ENCODE measurements around the gene PTPN1. TPM values are rescaled to one million over a fixed set of nuclear protein-coding genes. Genes with fewer than 3 reads are reported as not detected.

Gene PTPN1
- polyA plus RNA-seq, 1 donor (not counting 4 experiments of a cell fraction or from before 2014, with no cell fraction given) = 61.6 TPM

- peaks cover 44% of the 10 kb centered on the region for H3K4me1 ChIP-seq (ENCODE audit: control insufficient read depth, extremely low read depth, insufficient read depth, low read length)
These were observed 13.5 kb downstream of the PTPN1 start for GRCh38 chr20:50523552-50524167.

GRCh38 chr20:50525681-50526080 is 15.5 kb downstream of the PTPN1 start:
- Histone ChIP-seq H2AFZ (ENCODE audit: control insufficient read depth, low read length) (no peak overlapping the region), H4K20me1 (ENCODE audit: control insufficient read depth, extremely low read depth, insufficient read depth, low read length) (peaks cover 3% of the 10 kb centered on the region), H3K27me3 (ENCODE audit: control insufficient read depth, extremely low read depth, insufficient read depth, low read length) (no peaks in the 10 kb centered on the region), H3K9ac (ENCODE audit: control insufficient read depth, extremely low read depth, insufficient read depth, low read length) (no peak overlapping the region), H3K4me2 (ENCODE audit: control insufficient read depth, extremely low read depth, insufficient read depth, low read depth, low read length) (no peak overlapping the region), H3K9me1 (ENCODE audit: control insufficient read depth, extremely low read depth, insufficient read depth, low read length) (peaks cover 18% of the 10 kb centered on the region), H3K27ac (ENCODE audit: control insufficient read depth, insufficient read depth, low read length) (no peak overlapping the region), H3K4me1 (ENCODE audit: control insufficient read depth, extremely low read depth, insufficient read depth, low read length) (peaks cover 35% of the 10 kb centered on the region), H3K9me3 (ENCODE audit: control insufficient read depth, low read depth, low read length) (no peaks in the 10 kb centered on the region), H3K4me3 (ENCODE audit: control insufficient read depth in 2 of 3, extremely low read depth in 1 of 3, insufficient read depth in 2 of 3, low read depth in 1 of 3, low read length in 3 of 3) (no peak overlapping the region), H3K36me3 (ENCODE audit: control insufficient read depth in 2 of 2, extremely low read depth in 1 of 2, insufficient read depth in 2 of 2, low read length in 2 of 2) (peaks cover 8 to 21% of the 10 kb centered on the region in 2 experiments), H3K79me2 (ENCODE audit: control insufficient read depth, insufficient read depth, low read length) (peaks cover 95% of the 10 kb centered on the region)
- FAIRE-seq = no peak
- dilution Hi-C loops (cut with MboI; ENCODE audit: extremely low pct_ligation_motif_present, low sequenced_read_pairs) = no loop called here
- no peak for TF ChIP-seq CTCF (optimal IDR thresholded peaks at IDR 0.05 in 1 of 3, IDR thresholded peaks at IDR 0.05 in 1 of 3, conservative IDR thresholded peaks at IDR 0.05 in 1 of 3; ENCODE audit: extremely low read depth in 1 of 3, insufficient read depth in 2 of 3, low read length in 3 of 3)
- no peak for TF ChIP-seq EZH2 (IDR thresholded peaks at IDR 0.05; ENCODE audit: low read length)
- DNase-seq (ENCODE audit: low read depth, low spot score) = no peak

More at GRCh38 chr20:50523552-50524167, 13.5 kb downstream of the PTPN1 start:
- Histone ChIP-seq H3K4me2 (ENCODE audit: control insufficient read depth, extremely low read depth, insufficient read depth, low read depth, low read length) (no peak overlapping the region), H3K9me3 (ENCODE audit: control insufficient read depth, low read depth, low read length) (no peaks in the 10 kb centered on the region), H3K36me3 (ENCODE audit: control insufficient read depth in 2 of 2, extremely low read depth in 1 of 2, insufficient read depth in 2 of 2, low read length in 2 of 2) (peaks cover 8 to 24% of the 10 kb centered on the region in 2 experiments), H3K9me1 (ENCODE audit: control insufficient read depth, extremely low read depth, insufficient read depth, low read length) (peaks cover 18% of the 10 kb centered on the region), H3K27ac (ENCODE audit: control insufficient read depth, insufficient read depth, low read length) (no peak overlapping the region), H2AFZ (ENCODE audit: control insufficient read depth, low read length) (no peak overlapping the region), H4K20me1 (ENCODE audit: control insufficient read depth, extremely low read depth, insufficient read depth, low read length) (peaks cover 3% of the 10 kb centered on the region), H3K27me3 (ENCODE audit: control insufficient read depth, extremely low read depth, insufficient read depth, low read length) (no peaks in the 10 kb centered on the region), H3K79me2 (ENCODE audit: control insufficient read depth, insufficient read depth, low read length) (peaks cover 95% of the 10 kb centered on the region), H3K9ac (ENCODE audit: control insufficient read depth, extremely low read depth, insufficient read depth, low read length) (no peak overlapping the region), H3K4me3 (ENCODE audit: control insufficient read depth in 2 of 3, extremely low read depth in 1 of 3, insufficient read depth in 2 of 3, low read depth in 1 of 3, low read length in 3 of 3) (no peak overlapping the region)
- DNase-seq (ENCODE audit: low read depth, low spot score) (no peak), FAIRE-seq (no peak)
- no peak for TF ChIP-seq EZH2 (IDR thresholded peaks at IDR 0.05; ENCODE audit: low read length)
- TF ChIP-seq CTCF (optimal IDR thresholded peaks at IDR 0.05 in 1 of 3, IDR thresholded peaks at IDR 0.05 in 1 of 3, conservative IDR thresholded peaks at IDR 0.05 in 1 of 3; ENCODE audit: extremely low read depth in 1 of 3, insufficient read depth in 2 of 3, low read length in 3 of 3) = no peak
- dilution Hi-C loops (cut with MboI; ENCODE audit: extremely low pct_ligation_motif_present, low sequenced_read_pairs) = no loop called here

Data from keratinocyte (primary cell).